ENCODE data around the gene SCGN.

Gene SCGN

DNA sequence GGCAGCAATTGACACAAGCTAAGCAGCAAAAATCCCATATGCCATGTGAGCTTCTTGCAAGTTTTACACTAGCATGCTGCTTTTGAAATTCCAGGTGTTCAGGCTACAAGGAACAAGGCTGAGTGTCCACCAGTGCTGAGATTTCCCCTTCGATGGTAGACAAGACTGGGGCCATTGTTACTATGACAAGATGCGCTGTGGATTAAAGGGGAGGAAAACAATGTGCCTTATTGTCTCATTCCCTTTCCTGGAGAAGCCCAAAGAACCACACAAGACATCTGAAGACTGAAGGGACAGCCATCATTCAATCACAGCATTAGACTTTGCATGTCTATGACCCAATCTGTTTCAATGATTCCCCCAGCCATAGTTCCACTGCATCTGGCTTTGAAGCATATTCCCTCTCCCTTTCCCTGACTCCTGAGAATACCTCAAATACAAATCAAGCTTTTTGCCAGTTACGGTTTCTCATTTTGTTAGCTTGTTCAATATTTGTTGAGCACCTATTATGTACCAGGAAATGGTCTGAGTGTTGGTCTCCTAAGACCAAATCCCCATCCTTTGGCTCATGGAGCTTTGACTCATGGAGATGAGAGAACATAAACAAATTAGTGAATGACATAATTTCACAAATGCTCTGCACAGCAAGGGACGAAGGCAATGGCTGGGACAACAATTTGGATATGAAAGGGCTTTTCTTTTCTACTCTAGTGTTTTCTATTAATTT is 23.4 kb upstream of the SCGN start:
- Histone ChIP-seq H3K4me1 (ENCODE audit: insufficient read depth, low read length, poor library complexity, severe bottlenecking) (peaks cover 8% of the 10 kb centered on the region), H3K9me2 (replicated peaks; ENCODE audit: low read depth, low read length) (no peaks in the 10 kb centered on the region), H3K4me2 (ENCODE audit: low read depth, low read length, poor library complexity, severe bottlenecking) (no peak overlapping the region), H3K27me3 (ENCODE audit: insufficient read depth, low read length, poor library complexity, severe bottlenecking) (no peaks in the 10 kb centered on the region), H3K79me2 (ENCODE audit: insufficient read depth, low read length) (no peaks in the 10 kb centered on the region), H3K4me3 (ENCODE audit: low read length, poor library complexity, severe bottlenecking) (no peak overlapping the region), H3F3A (ENCODE audit: low read depth) (no peaks in the 10 kb centered on the region), H4K20me1 (ENCODE audit: insufficient read depth, low read length, poor library complexity, severe bottlenecking) (no peaks in the 10 kb centered on the region), H3K36me3 (ENCODE audit: insufficient read depth, low read length) (no peaks in the 10 kb centered on the region), H3K9ac (ENCODE audit: low read depth, low read length, poor library complexity, severe bottlenecking) (no peak overlapping the region), H3K9me3 (ENCODE audit: insufficient read depth, low read depth, low read length) (no peaks in the 10 kb centered on the region), H2AFZ (ENCODE audit: low read length) (no peak overlapping the region)
- TF ChIP-seq EZH2phosphoT487 (IDR thresholded peaks at IDR 0.05; ENCODE audit: borderline replicate concordance), result no peak
- TF ChIP-seq, protein P1, sequence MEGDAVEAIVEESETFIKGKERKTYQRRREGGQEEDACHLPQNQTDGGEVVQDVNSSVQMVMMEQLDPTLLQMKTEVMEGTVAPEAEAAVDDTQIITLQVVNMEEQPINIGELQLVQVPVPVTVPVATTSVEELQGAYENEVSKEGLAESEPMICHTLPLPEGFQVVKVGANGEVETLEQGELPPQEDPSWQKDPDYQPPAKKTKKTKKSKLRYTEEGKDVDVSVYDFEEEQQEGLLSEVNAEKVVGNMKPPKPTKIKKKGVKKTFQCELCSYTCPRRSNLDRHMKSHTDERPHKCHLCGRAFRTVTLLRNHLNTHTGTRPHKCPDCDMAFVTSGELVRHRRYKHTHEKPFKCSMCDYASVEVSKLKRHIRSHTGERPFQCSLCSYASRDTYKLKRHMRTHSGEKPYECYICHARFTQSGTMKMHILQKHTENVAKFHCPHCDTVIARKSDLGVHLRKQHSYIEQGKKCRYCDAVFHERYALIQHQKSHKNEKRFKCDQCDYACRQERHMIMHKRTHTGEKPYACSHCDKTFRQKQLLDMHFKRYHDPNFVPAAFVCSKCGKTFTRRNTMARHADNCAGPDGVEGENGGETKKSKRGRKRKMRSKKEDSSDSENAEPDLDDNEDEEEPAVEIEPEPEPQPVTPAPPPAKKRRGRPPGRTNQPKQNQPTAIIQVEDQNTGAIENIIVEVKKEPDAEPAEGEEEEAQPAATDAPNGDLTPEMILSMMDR (conservative IDR thresholded peaks at IDR 0.05; ENCODE audit: low read length), result no peak

DNA sequence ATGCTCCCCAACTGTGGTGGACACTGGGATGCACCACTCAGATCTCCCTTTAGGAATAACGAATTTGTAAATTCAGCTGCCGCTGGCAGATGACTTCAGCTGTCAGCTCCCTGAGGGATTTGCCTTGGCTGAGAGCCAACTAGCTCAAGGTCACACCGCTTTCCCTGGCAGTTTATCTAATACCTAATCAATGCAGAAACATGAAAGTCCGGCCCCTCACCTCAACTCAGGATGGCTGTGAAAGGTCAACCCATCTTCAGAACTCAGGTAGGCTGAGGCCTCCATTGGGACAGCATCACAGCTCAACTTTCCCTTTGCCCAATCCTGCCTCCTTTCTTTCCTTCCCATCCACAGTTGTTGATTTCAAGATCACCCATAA is 22.8 kb upstream of the SCGN start:
- Histone ChIP-seq H3K27me3 (ENCODE audit: insufficient read depth, low read length, poor library complexity, severe bottlenecking) (no peaks in the 10 kb centered on the region), H3F3A (ENCODE audit: low read depth) (no peaks in the 10 kb centered on the region), H4K20me1 (ENCODE audit: insufficient read depth, low read length, poor library complexity, severe bottlenecking) (no peaks in the 10 kb centered on the region), H3K9me3 (ENCODE audit: insufficient read depth, low read depth, low read length) (no peaks in the 10 kb centered on the region), H3K9ac (ENCODE audit: low read depth, low read length, poor library complexity, severe bottlenecking) (no peak overlapping the region), H3K4me3 (ENCODE audit: low read length, poor library complexity, severe bottlenecking) (no peak overlapping the region), H2AFZ (ENCODE audit: low read length) (no peak overlapping the region), H3K4me2 (ENCODE audit: low read depth, low read length, poor library complexity, severe bottlenecking) (no peak overlapping the region), H3K9me2 (replicated peaks; ENCODE audit: low read depth, low read length) (no peaks in the 10 kb centered on the region), H3K4me1 (ENCODE audit: insufficient read depth, low read length, poor library complexity, severe bottlenecking) (peaks cover 2% of the 10 kb centered on the region), H3K79me2 (ENCODE audit: insufficient read depth, low read length) (no peaks in the 10 kb centered on the region), H3K36me3 (ENCODE audit: insufficient read depth, low read length) (no peaks in the 10 kb centered on the region)
- TF ChIP-seq, protein P1 (conservative IDR thresholded peaks at IDR 0.05; ENCODE audit: low read length), result no peak
- no peak for TF ChIP-seq EZH2phosphoT487 (IDR thresholded peaks at IDR 0.05; ENCODE audit: borderline replicate concordance)

- Histone ChIP-seq H3K36me3 (ENCODE audit: insufficient read depth, low read length) (no peaks in the 10 kb centered on the region), H2AFZ (ENCODE audit: low read length) (no peak overlapping the region), H3K27me3 (ENCODE audit: insufficient read depth, low read length, poor library complexity, severe bottlenecking) (no peaks in the 10 kb centered on the region), H3K4me2 (ENCODE audit: low read depth, low read length, poor library complexity, severe bottlenecking) (no peak overlapping the region), H3K9ac (ENCODE audit: low read depth, low read length, poor library complexity, severe bottlenecking) (no peak overlapping the region), H3K9me3 (ENCODE audit: insufficient read depth, low read depth, low read length) (no peaks in the 10 kb centered on the region), H3K4me3 (ENCODE audit: low read length, poor library complexity, severe bottlenecking) (no peak overlapping the region), H3F3A (ENCODE audit: low read depth) (no peaks in the 10 kb centered on the region), H3K9me2 (replicated peaks; ENCODE audit: low read depth, low read length) (no peaks in the 10 kb centered on the region), H3K79me2 (ENCODE audit: insufficient read depth, low read length) (no peaks in the 10 kb centered on the region), H3K4me1 (ENCODE audit: insufficient read depth, low read length, poor library complexity, severe bottlenecking) (no peaks in the 10 kb centered on the region), H4K20me1 (ENCODE audit: insufficient read depth, low read length, poor library complexity, severe bottlenecking) (no peaks in the 10 kb centered on the region)
- TF ChIP-seq, protein P1 (conservative IDR thresholded peaks at IDR 0.05; ENCODE audit: low read length), result no peak
- TF ChIP-seq EZH2phosphoT487 (IDR thresholded peaks at IDR 0.05; ENCODE audit: borderline replicate concordance), result no peak
Measured at GRCh38 chr6:25630508-25631278, 21.3 kb upstream of the SCGN start.

All from Loucy (cell line).